GM18511 (cell line): ENCODE results near the gene NEDD4L.

Source experiments
- ATAC-seq: cut with Tn5 transposase; IDR thresholded peaks from one replicate; pipeline ENCODE4 v1.9.1; 2021; ENCODE audit warnings: mild to moderate bottlenecking, moderate library complexity; ENCODE audit not compliant: unreplicated experiment

NEDD4L gene

DNA sequence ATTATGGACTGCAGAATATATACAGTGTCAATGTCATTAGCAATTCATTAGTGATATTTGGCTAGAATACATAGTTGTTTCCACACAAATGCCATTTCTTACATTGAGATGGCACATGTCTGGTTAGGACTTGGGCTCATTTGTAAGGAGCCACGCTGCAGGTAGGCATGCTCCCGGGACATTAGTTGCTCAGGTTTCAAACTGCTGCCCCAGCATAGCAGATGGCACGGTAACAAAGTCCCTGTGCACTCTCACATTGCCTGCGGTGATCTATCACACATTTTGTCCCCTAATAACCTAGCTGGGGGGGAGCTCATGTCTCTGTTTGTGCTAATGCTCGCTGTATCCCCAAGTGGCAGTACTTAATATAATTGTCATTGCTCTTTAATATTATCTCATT, 185.1 kb downstream of the NEDD4L start:
- ATAC-seq: no peak

DNA sequence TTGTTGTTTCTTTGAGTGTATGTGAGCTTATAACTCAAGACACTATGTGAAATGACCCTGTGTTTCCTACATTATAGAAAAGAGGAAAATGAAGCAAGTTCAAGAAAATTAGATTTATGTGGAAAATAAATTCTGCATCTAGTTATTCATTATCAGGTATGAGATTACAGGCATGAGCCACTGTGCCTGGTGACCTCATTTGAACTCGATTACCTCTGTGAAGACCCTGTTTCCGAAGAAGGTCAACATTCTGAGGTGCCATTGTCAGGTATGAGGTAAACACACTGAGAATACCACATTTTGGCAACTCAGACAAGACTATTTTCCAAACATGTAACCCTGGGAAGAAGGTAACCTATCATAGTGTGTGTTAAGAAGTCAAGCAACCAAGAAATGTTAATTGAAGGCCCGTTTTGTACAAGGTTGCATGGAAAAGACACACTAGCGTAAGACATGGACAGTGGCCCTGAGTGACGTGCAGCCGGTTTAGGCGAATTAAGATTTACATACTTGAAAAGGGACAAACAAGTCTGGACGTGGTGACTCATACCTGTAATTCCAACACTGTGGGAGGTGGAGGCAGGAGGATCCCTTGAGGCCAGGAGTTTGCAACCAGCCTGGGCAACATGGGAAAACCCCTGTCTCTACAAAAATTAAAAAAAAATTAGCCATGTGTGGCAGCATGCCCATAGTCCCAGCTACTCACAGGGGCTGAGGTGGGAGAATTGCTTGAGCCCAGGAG, 186.6 kb downstream of the NEDD4L start:
- peak; percentile 54 for ATAC-seq

DNA sequence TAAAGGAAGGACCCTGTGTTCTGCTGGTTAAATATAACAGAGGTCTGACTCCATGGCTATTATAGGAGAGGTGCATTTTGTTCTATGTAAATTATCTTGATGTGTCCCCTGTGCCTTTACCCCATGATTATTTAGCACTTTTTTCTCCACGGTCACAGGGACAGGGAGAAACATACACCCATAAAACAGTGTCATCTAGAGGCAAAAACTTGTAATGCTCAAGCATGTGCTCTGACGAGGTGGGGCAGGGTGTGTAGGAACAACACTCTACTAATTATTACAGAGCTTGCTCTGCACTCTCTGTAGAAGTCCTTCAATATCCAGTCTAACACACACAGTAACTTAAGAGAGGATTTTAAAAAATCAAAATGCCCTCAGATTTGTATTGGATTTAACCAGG, 187.9 kb downstream of the NEDD4L start:
- no peak for ATAC-seq

DNA sequence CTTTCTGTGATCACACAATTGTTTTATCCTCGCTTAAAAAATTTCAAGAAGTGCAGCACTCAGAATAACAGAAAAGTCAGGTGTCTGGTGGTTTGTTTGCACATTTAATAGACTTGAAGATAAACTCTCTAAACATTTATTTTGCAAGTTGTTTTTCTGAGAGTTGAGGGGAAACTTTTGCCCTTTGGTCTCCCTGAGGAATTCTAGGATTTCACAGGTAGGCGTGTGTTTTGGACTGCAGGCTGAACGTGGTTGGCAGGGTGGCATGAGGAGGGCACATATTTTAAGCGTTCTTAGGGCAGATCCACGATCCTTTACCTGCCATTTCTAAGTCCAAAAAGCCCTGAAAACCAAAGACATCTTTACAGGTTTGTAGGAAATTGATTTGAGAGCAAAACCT, 188.6 kb downstream of the NEDD4L start:
- no peak for ATAC-seq

DNA sequence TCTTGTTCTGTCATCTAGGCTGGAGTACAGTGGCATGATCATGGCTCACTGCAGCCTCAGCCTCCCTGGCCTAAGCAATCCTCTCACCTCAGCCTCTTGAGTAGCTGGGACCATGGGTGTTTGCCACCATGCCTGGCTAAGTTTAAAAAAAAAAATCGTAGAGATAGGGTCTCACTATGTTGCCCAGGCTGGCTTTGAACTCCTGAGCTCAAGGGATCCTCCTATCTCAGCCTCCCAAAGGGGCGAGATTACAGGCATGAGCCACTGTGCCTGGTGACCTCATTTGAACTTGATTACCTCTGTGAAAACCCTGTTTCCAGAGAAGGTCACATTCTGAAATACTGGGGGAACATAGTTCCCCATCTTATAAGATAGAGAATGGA, 190.3 kb downstream of the NEDD4L start:
- no peak for ATAC-seq

DNA sequence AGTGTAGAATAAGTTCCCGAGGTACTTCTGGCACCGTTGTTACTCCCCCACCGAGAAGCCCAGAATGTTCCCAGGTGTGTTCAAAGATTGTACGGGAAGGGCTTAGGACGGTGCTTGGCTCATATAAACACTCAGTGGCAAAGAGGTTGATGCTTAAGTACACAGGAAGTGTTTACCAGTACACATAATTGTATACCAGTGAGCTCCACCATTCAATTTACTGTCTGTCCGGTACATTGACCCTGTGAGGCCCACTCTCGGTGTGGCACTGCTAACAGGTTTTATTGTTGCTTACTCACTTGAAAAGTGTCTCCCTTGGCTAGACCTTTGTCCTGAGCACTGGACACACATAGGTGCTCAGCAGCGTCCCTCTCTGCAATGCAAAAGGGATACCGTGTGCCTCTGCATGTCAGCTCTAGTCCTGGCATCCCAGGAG, 191.0 kb downstream of the NEDD4L start:
- ATAC-seq: no peak

DNA sequence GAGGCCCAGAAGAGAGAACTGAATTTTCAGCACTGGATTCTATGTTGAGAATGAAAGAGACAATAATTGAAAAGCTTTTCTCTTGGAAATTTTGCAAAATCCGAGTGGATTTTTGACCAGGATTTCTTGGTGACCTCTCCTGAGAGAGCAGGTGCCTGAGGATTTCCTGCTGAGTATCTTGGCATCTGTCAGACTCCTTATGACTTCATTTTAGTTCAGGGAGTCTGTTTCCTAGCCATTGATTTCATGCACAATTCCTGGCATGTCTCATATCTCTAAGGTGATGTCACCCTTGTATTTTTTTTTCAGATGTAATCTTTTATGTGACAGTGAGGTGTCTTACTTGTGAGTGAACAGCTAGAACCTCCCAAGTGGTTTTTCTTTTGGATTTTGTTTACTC, 195.9 kb downstream of the NEDD4L start:
- no peak for ATAC-seq

DNA sequence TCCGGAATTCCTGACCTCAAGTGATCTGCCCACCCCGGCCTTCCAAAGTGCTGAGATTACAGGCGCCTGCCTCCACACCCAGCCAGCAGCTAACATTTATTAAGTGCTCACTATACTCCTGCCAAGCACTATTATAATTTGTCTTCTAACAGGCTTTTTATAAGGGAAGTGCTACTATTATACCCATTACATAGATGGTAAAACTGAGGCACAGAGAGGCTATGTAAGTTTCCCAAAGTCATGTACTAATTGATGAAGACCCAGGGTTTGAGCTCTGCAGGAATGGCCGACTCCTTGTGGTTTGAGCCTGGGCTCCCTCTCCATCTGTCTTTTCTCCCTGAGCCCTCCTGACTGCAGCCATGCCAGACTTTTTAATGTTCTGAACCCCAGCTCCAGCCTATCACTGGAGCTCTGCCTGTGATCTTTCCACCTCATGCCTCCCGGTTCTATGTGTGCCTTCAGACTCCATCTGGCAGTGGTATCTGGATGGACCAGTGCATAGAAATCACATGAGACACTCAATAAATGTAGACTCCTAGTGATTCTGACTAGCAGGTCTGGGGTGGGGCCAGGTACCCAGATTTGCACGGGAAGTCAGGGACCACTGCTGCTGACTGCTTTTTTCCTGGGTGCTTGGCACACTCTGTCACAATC, 197.1 kb downstream of the NEDD4L start:
- ATAC-seq: no peak

DNA sequence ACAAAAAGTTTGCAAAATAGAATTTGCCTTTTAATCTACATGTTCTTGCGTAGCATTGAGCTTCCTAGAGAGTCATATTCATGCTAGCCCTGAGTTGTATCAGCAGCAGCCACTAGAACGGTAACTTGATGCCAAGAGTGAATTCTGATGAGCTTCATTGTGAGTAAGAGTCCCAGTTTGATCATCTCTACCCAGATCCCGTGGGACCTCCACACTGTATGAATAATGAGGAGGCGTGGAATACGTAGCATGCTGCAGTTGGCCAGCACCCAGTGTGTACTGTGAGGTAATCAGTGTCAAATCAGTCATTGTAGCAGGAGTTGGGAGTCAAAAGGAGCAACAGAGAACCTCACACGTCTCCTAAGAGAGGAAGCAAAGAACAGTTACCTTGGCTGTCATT, 197.9 kb downstream of the NEDD4L start:
- ATAC-seq: no peak

DNA sequence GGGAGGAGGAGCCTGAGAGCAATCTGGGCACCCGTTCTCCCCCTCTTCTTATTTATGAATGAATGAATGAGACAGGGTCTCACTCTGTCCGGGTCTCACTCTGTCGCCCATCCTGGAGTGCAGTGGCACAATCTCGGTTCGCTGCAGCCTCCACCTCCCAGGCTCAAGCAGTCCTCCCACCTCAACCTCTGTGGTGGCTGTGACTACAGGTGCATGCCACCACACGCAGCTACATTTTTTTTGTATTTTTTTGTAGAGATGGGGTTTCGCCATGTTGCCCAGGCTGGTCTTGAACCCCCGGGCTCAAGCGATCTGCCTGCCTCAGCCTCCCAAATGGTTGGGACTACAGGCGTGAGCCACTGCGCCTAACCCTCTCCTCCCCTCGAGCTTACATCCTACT, 198.4 kb downstream of the NEDD4L start:
- ATAC-seq: no peak

DNA sequence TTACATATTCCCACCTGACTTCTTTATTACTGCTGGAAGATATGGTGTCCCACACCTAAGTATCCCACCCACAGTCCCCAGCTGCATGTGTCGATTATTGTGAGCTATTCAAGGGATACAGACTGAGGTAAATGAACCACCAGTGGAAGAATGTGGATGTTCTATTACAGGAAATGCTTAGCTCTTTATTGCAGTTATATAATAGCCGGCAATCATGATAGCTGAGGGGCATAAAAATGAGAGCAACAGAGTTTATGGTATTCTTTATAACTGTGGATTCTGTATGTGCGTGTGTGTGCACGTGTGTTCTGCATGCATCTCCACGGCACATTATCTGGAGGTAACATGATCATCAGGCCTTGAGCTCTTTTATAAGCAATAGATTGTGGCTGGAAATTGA, 198.9 kb downstream of the NEDD4L start:
- no peak for ATAC-seq

DNA sequence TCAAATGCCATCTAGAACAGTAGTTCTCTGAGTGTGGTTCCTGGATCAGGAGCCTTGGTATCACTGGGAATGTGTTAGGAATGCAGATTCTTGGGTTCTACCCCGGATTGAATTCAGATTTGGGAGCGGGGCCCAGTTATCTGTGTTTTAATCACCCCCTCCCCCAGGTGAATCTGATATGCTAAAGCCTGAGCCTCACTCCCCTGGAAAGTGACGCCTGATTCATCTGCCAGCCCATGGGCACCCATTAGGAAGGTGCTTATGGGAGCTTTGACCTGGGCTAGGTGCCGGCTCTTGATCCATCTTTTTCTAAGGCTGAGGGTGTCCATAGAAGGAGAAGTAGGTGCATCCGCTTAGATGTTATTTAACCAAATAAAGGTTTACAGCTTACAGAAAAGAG, 199.4 kb downstream of the NEDD4L start:
- no peak for ATAC-seq

DNA sequence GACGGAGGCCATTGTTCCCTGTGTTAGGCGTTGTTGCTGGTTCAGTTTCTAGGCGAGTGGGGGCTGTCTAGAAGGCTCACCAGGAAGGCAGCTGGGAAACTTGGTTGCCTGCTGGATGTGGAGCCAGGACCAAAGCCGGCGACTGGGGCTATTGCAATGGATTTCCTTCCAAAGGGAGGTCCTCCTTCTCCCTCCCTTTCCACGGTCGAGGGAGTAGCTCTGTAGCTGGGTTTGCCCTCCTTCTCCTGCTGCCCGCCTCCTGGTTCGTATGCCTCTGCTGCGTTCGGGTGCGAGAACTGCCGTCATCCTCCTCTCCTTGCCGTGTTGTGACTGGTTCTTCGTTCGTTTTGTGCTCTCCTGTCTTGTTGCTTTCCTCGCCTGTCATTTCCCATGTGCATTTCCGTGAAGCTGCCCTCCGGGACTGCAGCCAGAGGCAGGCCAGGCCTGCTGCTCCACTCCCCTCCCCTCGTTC, 203.4 kb downstream of the NEDD4L start:
- no peak for ATAC-seq

DNA sequence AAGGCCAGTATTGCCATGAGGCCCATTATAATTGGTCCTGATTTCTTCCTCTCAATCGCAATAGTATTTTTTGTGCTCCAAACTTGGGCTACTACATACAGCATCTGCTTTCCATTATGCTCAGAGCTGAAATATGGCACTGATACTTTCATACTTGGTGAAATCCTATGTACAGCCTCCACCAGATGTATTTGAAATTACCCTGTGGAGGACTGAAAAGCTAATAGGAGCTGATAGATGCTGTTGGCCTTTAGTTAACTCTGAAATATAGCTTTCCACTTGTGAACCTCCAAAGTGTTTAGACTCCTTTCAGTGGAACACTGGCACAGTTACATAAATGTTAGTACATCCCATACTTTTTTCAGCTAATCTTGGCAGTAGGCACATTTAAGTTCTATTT, 205.7 kb downstream of the NEDD4L start:
- no peak for ATAC-seq

DNA sequence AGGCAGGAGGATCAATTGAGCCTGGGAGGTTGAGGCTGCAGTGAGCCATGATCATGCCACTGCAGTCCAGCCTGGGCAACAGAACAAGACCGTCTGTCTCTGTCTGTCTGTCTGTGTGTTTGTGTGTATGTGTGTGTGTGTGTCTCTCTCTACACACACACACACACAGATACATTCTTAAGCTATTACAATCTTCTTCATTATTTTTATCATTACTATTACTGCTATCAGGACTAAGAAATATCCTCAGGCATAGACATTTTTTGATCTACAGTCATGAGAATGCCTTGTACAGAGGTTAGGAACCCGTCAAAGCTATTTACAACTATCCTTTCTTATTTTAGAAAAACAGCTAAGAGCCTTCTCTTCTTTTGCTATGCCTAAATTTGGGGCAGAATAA, 207.4 kb downstream of the NEDD4L start:
- no peak for ATAC-seq

DNA sequence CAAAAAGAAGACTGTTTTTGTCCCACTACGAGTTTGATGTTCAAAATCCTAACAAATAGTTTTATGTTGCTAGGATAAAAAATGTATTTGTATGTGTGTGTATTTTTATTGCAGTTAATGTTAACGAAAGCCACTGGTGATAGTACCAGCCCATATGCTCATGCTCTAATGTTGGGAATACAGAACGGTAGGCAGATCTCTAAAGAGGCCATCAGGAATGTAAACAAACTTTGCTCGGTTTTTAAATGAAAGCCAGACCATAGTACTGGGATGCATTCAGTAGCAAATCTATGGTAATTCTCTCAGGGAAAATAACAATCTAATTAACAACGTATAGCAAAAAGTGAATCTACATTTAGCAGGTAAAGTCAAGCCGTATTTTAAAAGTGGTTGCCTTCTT, 208.1 kb downstream of the NEDD4L start:
- ATAC-seq: no peak

DNA sequence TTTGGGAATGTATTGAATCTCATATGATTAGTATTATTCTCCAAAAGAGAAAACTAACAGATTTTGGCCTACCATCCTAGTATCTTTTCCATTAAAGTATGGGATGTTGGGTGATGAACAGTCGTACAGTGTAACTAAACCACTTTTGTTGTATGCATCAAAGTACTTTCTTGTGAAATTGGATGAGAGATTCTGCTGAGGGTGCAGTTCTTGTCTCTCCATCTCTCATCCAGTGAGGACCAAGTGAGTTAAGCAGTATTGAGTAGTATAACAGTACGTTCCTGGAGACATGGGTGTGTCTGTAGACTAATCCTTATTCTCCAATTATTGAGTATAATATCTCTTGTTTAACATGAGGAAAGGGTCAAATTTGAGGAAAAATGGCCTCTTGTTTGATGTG, 209.3 kb downstream of the NEDD4L start:
- no peak for ATAC-seq

DNA sequence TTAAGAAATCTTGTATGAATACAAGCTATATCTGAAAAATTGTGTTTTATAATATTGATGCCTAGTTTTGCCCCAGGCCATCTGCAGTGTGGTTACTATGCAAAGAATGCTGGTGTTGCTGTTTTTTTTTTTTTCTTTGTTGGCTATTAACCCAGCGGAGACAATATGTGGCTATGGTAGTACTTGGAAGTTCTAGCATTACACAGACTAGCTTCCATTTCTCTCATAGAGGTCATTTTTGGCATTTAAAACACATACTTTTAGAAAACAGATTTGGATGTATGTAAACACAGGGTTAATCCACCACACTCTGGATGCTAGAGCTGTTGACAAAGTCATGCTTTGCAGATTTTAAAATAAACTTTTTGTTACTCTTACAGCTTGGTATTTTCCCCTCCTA, 209.8 kb downstream of the NEDD4L start:
- ATAC-seq: no peak

DNA sequence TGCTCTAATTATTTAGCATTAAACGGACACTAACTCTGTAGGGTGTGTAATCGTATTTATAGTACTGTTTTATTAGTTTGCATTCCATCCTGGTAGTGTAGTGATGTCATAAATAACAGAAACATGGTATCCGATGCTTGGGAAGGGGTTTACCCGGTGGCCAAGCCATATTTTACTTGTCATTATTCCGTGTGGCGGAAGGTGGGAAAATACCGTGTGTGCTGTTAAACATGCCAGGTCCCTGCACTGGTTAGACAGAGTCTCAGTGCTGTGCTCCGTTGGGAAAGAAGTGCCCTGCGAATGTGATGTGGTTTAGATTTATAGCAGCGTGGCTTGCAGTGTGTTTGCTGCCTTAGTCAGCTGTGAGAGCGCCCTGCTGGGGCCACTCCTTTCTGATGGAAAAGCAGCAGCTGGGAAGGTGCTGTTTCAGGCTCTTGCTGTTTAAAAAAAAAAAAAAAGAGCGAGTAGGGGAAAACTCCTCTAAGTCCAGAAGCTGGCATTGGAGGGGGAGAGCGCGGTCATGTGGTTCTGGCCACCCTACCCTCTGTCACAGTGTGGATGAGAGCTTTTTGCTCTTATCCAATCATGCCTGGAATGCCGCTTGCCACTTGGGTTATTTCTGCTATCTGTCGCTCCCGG, 211.0 kb downstream of the NEDD4L start:
- ATAC-seq: no peak

DNA sequence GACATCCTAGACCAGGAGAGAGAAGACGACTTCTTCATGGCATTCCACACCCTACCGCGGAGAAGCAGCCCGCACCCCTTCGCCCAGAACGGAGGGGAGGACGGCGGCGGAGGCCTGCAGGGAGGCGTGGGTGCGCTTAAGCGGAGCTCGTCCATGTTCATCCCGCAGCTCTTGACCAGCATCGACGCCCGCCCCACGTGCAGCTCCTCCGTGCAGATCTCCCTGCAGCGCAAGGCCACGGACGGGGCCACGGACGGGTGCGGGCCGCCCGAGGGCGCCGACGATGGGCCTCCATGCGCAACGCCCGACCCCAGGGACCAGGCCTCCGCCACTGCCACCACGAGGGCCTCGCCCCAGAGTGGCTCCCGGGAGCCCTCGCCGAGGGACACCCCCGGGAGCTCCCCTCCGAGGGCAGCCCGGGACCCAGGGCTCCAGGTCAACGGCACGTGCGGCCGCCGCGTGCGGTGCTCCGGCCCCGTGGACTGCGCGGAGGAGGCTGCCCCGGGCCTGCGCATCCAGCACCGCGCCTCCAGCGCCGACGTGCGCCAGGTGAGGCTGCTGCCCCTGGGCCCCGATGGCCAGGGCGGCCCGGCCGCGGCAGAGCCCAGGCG, 211.8 kb downstream of the NEDD4L start:
- no peak for ATAC-seq

DNA sequence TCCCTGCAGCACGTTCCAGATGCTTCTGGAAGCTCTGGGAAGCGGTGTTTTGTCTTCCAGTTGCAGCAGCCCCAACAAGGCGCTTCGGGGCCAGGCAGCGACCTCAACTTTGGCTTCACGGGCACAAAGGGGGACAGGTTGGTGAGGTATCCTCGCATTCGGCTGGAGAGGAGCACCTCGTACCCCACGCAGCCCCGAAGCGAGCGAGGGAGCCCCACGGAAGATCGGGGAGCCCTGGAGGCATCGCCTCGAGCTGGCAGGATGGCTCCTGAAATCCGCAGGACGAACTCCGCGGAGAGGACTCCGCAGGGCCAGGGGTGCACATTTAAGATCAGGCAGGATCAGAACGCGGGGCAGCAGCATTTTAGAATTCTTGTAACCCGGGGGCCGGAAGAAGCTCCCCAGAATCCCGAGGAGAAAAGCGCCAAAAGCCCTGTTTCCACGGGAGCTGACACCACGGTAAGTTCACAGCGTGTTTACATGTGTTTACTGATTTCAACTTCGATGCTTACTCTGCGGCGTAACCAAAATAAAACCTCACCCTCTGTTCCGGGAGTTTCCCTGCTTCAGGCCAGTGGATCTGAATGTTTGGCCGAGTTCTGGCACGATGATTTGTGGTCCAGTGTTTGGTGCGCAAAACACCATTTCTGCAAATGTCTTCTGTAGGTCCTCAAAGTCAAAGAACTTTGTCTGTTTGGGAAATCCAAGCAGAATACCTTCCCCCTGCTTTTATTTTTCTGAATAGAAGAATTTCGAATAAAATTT, 212.5 kb downstream of the NEDD4L start:
- ATAC-seq: no peak
